ENCODE measurements around the gene PIK3AP1. TPM values are rescaled to one million over a fixed set of nuclear protein-coding genes. Genes with fewer than 3 reads are reported as not detected.

The PIK3AP1 gene
- total and polyA plus RNA-seq, 10 of the 15 experiments (the other 5 are each of a cell fraction or from before 2014, with no cell fraction given) = 26.2 to 306 (median 119) TPM

GRCh38 chr10:96695366-96695765 lies 24.9 kb downstream of the PIK3AP1 start (continued):
- no peak for TF ChIP-seq ZNF592 (IDR thresholded peaks at IDR 0.05)
- no peak for TF ChIP-seq NR2F1 (conservative IDR thresholded peaks at IDR 0.05)
- peak; percentile 50; the same call in 1 of the 2 replicates for TF ChIP-seq JUNB (IDR thresholded peaks at IDR 0.05)
- no peak for TF ChIP-seq YBX1 (IDR thresholded peaks at IDR 0.05)
- 0 out of 2 replicates have a peak, but pooled peaks have one; percentile 18 for TF ChIP-seq GABPA (IDR thresholded peaks at IDR 0.05; ENCODE audit: low read depth)
- TF ChIP-seq SKIL (IDR thresholded peaks at IDR 0.05; ENCODE audit: low read depth, poor library complexity, severe bottlenecking) = no peak
- no peak for TF ChIP-seq BMI1 (IDR thresholded peaks at IDR 0.05; ENCODE audit: borderline replicate concordance)
- no peak for TF ChIP-seq CEBPZ (IDR thresholded peaks at IDR 0.05; ENCODE audit: low read depth, low read length)
- TF ChIP-seq NKRF (conservative IDR thresholded peaks at IDR 0.05) = no peak; the same call in 1 of the 2 replicates
- no peak for TF ChIP-seq CBX5 (IDR thresholded peaks at IDR 0.05; ENCODE audit: low read depth)
- TF ChIP-seq NFIC (IDR thresholded peaks at IDR 0.05; ENCODE audit: low read depth, low read length) = peak; percentile 68; the same call in 1 of the 2 replicates
- peak; percentile 42; the same call in 1 of the 2 replicates for TF ChIP-seq CREM (IDR thresholded peaks at IDR 0.05; ENCODE audit: low read depth)
- TF ChIP-seq IRF4 (IDR thresholded peaks at IDR 0.05; ENCODE audit: low read depth, low read length) = no peak
- TF ChIP-seq E4F1 (IDR thresholded peaks at IDR 0.05; ENCODE audit: borderline replicate concordance, partially characterized antibody) = no peak
- no peak for TF ChIP-seq ZNF384 (IDR thresholded peaks at IDR 0.05; ENCODE audit: borderline replicate concordance, low read depth, low read length)
- TF ChIP-seq EP300 (IDR thresholded peaks at IDR 0.05; ENCODE audit: borderline replicate concordance in 1 of 2, control insufficient read depth in 1 of 2, low read depth in 2 of 2, low read length in 2 of 2) = no peak

Measured in GM12878 (cell line).